ENCODE results near the gene TBX10.

TBX10 gene

GRCh38 chr11:67639438-67639859 lies at the start of gene TBX10:
TBX10 (minus strand) TSS chr11:67639763; CDS start chr11:67639472, 291 bp downstream.
- no peak for TF ChIP-seq CTCF (IDR thresholded peaks at IDR 0.05)

GRCh38 chr11:67689178-67689577 lies 49.6 kb upstream of the TBX10 start:
- TF ChIP-seq CTCF (IDR thresholded peaks at IDR 0.05) = no peak

- no peak for TF ChIP-seq CTCF (IDR thresholded peaks at IDR 0.05)
Observed at GRCh38 chr11:67687986-67688385, 48.4 kb upstream of the TBX10 start.

GRCh38 chr11:67680696-67681470 lies 41.3 kb upstream of the TBX10 start:
- no peak for TF ChIP-seq CTCF (IDR thresholded peaks at IDR 0.05)

DNA sequence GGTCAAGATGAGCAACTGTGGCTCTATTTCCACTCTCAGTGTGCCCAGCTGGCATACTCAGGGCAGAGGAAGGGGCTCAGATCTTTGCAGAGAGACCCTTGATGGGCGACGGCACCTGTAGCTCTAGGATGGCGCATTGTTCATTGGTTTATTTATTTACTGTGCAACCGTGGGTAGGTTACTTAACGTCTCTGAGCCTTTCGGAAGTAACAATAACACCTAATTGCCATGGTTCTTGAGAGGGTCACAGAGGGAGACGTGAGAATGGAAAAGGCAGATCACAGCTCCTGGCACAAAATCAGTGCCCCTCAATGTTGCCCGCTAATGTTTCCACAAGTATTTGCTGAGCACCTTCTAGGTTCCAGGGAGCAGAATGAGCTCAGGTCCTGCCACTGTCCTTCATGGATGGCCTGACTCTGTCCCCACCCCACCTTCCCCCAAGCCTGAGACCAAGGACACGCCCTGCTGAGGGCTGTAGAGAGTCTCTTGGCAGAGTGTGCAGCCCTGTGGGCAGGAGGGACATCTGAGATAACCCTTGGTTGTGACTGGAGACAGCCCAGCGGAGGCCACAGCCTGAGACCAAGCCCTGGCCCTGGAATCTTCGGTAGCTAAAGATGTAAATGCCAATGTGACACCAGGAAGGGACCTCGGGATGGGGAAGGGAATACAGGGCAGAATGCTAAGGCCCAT lies 35.6 kb upstream of the TBX10 start:
- no peak for TF ChIP-seq CTCF (IDR thresholded peaks at IDR 0.05)

DNA sequence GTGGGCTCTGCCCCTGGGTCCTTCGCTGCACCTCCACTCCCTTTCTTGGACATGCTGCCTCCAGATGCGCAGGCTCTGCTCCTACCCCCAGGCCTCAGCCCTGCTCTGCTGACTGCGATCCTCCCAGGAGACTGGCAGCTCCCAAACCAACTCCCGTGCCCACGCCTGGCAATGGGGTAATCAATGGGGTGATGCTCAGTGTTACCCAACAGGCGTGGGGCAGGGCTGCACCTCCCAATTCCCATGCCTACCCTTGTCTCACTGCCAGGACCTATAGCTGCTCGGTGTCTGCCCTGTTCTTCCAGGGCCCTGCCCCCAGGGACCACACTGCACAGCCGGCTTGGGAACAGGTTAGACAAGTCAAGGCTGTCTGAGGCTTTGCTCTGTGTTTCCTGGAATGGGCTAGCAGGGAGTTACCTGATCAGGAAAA lies 34.9 kb upstream of the TBX10 start, which contains the start of gene ALDH3B2:
ALDH3B2 (minus strand) TSS at position 182 of the 430 bp plus-strand sequence. CDS start 7,688 bp downstream, outside the sequence.
- TF ChIP-seq CTCF (IDR thresholded peaks at IDR 0.05) = no peak

DNA sequence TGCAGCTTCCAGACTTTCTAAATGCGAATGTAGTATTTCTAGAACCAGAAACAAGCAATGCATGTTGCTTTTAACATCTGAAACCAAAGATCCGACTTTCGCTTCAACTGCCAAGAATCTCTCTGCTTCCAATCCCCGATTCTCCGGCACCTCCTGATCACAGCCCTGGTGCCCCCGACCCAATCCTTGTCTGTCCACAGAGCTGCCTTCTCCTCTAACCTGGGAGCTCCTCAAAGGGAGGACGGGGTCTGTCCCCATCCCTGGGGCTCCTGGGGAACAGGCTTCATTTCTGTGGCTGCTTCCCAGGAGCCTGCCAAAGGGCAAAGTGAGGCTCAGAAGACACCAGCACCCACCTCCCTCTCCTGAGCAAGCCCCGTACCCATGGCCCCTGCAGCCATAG lies 34.3 kb upstream of the TBX10 start:
- no peak for TF ChIP-seq CTCF (IDR thresholded peaks at IDR 0.05)
